Neutrophil (primary cell): ENCODE measurements around the gene TRMT2B.

Source experiments
- H3K27ac ChIP-seq: fragments of 200-600 bp; sonication (generic); 2 replicates; pipeline ENCODE4 v1.5.1; 2016; ENCODE audit warnings: mild to moderate bottlenecking, moderate library complexity
- H3K27me3 ChIP-seq: fragments of 200-600 bp; sonication (generic); 2 replicates; pipeline ENCODE4 v1.6.0; 2016; ENCODE audit warnings: mild to moderate bottlenecking
- H3K36me3 ChIP-seq: fragments of 200-600 bp; sonication (generic); 2 replicates; pipeline ENCODE4 v1.5.1; 2017
- H3K4me1 ChIP-seq, 2 experiments: fragments of 200-600 bp in 1 of 2; sonication (generic) in 1 of 2; 1 replicate in 1 of 2; 2 replicates in 1 of 2; pipeline versions ENCODE4 v1.5.1 to v1.6.1; 2013 to 2016; ENCODE audit warnings: low read depth in 1 of 2, low read length in 1 of 2, mild to moderate bottlenecking in 1 of 2, moderate library complexity in 1 of 2; ENCODE audit not compliant: control insufficient read depth in 1 of 2, insufficient read depth in 1 of 2
- H3K4me3 ChIP-seq, 2 experiments: fragments of 200-600 bp in 1 of 2; sonication (generic) in 1 of 2; 1 replicate in 1 of 2; 2 replicates in 1 of 2; pipeline ENCODE4 v1.5.1; 2013 to 2016; ENCODE audit warnings: low read depth in 1 of 2, low read length in 1 of 2, mild to moderate bottlenecking in 1 of 2, moderate library complexity in 1 of 2
- H3K9me3 ChIP-seq: fragments of 200-600 bp; sonication (generic); 2 replicates; pipeline ENCODE4 v1.5.1; 2016
- TF ChIP-seq, protein P1 (sequence below): fragments of 200-600 bp; sonication (generic); IDR thresholded peaks from 2 replicates; pipeline ENCODE4 v1.5.1; 2016; ENCODE audit warnings: antibody characterized with exemption

The TRMT2B gene

DNA sequence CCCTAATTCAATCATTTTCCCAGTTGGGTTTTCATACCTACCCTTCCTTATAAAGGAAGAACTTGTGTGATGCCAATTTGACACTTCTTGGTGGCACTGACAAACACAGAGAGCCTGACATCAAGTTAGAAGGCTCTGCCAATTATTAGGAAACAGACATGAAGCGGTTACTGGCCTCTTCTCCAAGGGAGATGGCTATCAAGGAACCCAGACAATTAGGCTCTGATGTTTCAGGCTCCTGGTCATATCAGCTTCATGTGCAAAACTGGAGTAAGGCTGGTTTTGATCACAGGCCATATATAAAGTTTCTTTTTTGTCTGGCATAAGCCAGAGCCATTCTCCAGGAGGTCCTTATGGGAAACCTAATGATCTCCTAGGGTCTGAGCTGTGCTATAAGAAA is 82.0 kb downstream of the TRMT2B start:
- Histone ChIP-seq H3K27ac (no peak overlapping the region), H3K27me3 (no peaks in the 10 kb centered on the region), H3K9me3 (no peaks in the 10 kb centered on the region), H3K36me3 (no peaks in the 10 kb centered on the region), H3K4me1 (no peaks in the 10 kb centered on the region), H3K4me3 (no peak overlapping the region)
- TF ChIP-seq, protein P1, sequence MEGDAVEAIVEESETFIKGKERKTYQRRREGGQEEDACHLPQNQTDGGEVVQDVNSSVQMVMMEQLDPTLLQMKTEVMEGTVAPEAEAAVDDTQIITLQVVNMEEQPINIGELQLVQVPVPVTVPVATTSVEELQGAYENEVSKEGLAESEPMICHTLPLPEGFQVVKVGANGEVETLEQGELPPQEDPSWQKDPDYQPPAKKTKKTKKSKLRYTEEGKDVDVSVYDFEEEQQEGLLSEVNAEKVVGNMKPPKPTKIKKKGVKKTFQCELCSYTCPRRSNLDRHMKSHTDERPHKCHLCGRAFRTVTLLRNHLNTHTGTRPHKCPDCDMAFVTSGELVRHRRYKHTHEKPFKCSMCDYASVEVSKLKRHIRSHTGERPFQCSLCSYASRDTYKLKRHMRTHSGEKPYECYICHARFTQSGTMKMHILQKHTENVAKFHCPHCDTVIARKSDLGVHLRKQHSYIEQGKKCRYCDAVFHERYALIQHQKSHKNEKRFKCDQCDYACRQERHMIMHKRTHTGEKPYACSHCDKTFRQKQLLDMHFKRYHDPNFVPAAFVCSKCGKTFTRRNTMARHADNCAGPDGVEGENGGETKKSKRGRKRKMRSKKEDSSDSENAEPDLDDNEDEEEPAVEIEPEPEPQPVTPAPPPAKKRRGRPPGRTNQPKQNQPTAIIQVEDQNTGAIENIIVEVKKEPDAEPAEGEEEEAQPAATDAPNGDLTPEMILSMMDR = no peak

DNA sequence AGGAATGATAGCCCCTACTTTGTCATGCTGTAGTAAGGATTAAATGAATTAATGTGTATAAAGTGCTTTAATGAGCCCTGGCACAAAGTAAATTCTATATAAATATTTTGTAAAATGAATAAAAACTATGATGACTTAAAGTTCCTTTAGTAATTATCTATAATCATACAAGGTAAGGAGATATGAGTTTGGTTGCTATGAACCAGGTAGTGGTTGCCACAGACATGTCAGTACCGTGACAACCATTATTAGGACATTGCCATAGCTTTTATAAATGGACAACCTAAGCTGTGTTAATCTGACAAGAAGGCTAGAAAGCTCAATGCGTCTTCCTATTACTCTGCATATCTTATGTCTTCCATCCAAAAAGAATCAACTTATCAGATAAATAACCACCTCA is 82.5 kb downstream of the TRMT2B start, which contains the start of gene ARL13A:
Gene ARL13A (plus strand): TSS at position 301 of the 400 bp plus-strand sequence. CDS start 3,982 bp downstream, outside the sequence.
- H3K27ac ChIP-seq = no peak within 1 kb of the TSS
- no peaks in the 10 kb centered on the region for H3K27me3 ChIP-seq
- TF ChIP-seq, protein P1 = no peak
- H3K4me3 ChIP-seq = no peak within 1 kb of the TSS
- H3K9me3 ChIP-seq = no peaks in the 10 kb centered on the region
- H3K4me1 ChIP-seq = no peaks in the 10 kb centered on the region
- no peaks in the 10 kb centered on the region for H3K36me3 ChIP-seq

DNA sequence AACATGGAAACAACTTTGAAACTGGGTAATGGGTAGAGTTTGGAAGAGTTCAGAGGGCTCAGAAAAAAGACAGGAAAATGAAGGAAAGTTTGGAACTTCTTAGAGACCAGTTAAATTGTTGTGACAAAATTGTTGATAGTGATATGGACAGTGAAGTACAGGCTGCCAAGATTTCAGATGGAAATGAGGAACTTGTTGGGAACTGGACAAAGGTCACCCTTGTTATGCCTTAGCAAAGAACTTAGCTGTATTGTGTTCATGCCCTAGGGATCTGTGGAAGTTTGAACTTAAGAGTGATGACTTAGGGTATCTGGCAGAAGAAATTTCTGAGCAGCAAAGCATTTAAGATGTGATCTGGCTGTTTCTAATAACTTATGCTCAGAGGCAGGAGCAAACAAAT is 87.5 kb downstream of the TRMT2B start:
- Histone ChIP-seq H3K4me1 (no peaks in the 10 kb centered on the region), H3K9me3 (no peaks in the 10 kb centered on the region), H3K27ac (no peak overlapping the region), H3K36me3 (no peaks in the 10 kb centered on the region), H3K4me3 (no peak overlapping the region), H3K27me3 (no peaks in the 10 kb centered on the region)
- TF ChIP-seq, protein P1 = no peak

DNA sequence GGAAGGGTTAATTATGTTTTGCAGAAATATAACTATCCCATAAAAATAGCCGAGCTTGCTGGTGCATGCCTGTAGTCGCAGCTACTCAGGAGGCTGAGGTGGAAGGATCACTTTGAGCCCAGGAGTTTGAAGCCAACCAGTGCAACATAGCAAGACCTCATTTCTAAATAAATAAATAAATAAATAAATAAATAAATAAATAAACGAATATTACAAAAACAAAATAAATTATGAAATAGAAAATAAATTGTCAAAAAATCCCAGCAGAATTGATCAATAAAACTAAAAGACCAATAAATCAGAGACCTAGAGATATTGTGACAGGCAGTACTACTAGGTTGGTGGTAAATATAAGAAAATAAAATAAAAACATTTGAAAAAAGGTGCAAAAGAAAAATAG is 89.1 kb downstream of the TRMT2B start:
- TF ChIP-seq, protein P1 = no peak
- Histone ChIP-seq H3K27me3 (no peaks in the 10 kb centered on the region), H3K4me1 (no peaks in the 10 kb centered on the region), H3K27ac (no peak overlapping the region), H3K4me3 (no peak overlapping the region), H3K9me3 (no peaks in the 10 kb centered on the region), H3K36me3 (no peaks in the 10 kb centered on the region)
